ENCODE results near the gene SEMA3E.

The SEMA3E gene

DNA sequence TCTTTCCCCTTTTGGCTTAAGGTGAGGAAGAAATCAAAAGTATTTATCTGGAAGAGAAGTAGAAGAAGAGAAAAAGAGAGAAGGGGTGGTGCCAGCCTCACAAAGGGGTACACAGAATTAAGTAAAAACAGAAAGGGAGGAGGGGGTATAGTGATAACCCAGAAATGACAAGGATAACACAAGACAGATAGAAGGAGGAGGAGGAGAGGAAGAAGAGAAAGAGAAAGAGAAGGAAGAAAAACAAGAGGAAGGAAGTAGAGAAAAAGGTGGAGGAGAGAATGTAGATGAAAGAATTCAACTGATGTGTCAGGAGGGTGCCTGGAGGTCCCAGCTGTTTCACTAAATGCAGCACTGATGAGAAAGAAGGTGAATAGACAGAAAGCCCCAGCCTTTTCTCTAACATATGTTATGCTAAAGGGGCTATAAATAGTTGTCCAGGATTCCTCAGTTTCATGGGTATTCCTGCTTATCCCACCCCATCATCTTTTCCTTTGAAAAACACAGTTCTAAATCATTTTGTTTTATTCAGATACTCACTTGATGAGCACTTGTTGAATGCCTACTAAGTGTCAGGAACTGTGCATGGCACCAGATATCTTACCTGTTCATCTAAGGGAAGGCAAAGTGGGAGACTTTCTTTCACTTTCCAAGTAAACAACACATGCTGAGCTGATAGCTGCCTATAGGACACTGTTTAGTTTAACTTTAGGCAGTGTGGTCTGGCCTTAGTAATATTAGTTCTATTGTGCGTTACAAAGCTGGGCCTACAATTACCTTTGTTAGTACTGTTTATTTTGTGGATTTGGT, 8.0 kb downstream of the SEMA3E start:
- no peak for DNase-seq

DNA sequence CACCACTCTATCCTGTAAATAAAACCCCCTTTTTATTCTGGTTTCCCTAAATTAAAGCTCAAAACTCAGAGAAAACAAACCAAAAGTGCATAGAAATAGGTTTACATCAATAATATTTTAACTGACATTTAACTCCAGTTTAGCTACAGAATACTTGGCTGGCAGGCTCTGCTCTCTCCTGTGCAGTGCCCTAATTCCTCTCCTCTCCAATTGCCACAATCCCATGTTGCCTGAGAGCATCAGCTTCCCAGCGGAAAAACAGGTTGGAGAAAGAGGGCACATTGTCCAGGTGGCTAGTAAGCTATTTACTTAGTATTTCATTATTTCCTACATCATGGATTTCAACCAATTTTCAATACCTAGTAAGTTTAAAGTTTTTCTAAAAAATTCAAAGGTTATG, 8.7 kb downstream of the SEMA3E start:
- DNase-seq: no peak

DNA sequence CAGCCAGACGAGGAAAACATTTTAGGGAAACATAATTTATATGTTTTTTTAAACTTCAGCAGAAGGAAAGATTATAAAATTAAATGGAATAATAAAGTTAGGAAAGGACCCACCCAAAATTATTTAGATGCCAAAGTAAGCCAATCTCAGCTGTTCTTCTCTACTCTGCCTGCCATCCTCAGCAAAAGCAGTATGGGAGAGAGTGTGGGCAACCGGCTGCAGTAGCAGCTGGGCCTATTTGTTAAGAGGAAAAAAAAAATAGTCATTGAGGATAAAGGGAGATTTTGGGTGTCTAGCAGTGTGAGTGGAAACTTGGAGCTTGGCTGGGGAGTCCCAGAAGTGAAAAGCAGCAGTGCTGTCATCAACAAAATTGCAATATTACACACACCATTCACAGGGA, 15.4 kb downstream of the SEMA3E start:
- DNase-seq: no peak

- DNase-seq: no peak
These were observed 19.6 kb downstream of the SEMA3E start for GRCh38 chr7:83629117-83629880.

DNA sequence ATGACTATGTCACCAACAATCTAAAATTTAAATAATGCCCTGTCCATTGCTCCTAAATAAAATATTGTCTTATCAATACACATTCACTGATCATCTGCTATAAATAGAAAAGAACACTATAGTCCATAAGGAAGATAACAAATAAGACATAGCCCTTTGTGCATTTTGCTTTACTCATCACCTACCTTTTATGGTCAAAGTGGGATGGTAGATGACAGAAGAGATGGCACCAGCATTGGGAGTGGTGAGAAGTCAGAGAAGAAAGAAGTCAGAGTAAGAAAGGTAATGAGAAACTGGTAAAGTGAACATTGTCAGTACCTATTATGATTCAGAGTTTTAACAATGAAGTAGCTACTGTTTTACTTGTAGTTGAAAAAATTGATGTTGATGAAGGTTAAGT, 31.1 kb downstream of the SEMA3E start:
- DNase-seq: no peak

GRCh38 chr7:83614112-83614511, 34.8 kb downstream of the SEMA3E start:
- no peak for DNase-seq

DNA sequence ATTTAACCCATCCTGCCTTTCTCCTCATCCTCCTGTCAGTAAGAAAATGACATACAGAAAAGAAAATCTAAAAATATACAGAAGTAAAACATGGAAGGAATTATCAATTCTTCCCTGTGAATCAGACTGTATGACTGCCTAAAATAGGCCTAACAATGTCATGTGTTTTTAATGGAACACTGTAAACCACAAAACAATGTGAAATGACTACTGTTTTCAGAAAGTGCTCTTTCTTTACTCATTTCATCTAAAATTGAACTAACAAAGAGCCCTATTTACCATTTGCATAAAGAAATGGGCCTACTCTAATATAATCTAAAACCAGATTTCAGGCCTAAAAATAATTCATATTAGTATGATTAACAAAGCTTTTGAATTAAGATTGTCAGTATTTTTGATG, 35.7 kb downstream of the SEMA3E start:
- no peak for DNase-seq

DNA sequence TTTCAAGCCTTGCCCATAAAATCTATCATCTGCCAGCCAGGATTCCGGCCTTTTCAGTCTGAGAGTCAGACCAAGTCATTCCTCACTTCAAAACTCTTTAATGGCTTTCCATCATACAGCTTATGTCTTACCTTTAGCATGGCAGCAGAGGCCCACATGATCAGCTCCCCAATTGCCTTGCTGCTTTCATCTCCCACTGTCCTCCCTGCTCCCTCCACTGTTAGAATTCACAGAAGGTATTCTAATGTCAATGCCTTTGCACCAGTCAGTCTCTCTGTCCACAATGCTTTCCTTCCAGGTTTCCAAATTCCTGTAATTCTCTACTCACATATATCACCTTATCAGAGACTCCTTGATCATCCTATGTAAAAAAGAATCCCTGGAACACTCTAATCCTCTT, 37.2 kb downstream of the SEMA3E start:
- no peak for DNase-seq

GRCh38 chr7:83610649-83611304, 38.2 kb downstream of the SEMA3E start:
- no peak for DNase-seq

GRCh38 chr7:83608716-83609115, 40.2 kb downstream of the SEMA3E start:
- DNase-seq: no peak

GRCh38 chr7:83603649-83604048, 45.3 kb downstream of the SEMA3E start:
- DNase-seq: no peak

GRCh38 chr7:83599131-83599530, 49.8 kb downstream of the SEMA3E start:
- DNase-seq: no peak

- DNase-seq: no peak
These were observed 54.9 kb downstream of the SEMA3E start for GRCh38 chr7:83593921-83594475.

GRCh38 chr7:83588602-83589240, 60.2 kb downstream of the SEMA3E start:
- no peak for DNase-seq

DNA sequence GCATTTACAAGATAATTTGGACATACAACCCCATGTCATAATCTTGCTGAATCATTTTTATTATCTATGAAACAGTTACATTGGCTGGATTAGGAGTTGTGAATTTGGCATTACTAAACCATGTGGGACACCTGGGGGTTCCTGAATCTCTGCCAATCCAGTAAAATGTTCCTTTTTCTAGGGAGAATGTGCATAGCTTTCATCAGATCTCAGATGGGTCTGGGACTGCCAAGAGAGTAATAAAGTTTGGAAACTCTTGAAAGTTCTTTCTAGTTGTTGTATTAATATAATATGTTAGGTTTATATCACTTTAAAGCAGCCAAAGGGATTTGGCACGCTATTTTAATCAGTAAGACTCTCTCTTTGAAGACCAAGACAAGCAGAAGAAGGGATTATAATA, 62.7 kb downstream of the SEMA3E start:
- no peak for DNase-seq

DNA sequence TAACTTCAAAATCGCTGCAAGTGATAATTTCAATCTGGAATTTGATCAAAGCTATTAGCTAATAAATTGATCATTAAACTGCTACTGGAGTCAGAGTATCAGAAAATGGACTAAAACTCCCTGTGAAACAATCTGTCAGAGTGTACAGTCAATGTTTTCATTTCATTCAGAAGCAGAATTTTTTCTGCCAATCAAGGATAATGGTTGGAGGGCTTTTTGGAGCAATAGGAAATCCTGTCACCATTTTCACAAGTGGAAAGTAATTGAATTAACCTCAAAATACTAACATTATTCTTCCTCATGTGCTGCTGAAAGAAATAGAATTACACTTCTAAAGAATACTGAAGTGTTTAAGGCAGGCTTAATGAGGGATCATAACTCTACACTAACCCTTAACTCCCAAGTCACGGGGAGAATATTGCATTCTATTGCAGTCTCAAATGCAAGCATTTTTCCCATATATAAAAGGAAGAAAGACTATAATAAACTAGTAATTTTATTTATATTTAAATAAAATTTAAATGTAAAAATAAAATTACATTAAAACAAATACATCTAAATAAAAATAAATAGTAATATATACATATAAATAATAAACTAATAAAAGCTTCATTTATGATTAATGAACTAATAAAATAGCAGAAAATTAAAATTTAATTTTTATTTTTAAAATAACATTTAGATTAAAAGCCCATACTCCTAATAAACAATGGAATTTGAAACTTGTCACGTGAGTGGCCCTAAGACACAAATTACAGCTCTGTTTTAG, 67.1 kb downstream of the SEMA3E start:
- DNase-seq: no peak

DNA sequence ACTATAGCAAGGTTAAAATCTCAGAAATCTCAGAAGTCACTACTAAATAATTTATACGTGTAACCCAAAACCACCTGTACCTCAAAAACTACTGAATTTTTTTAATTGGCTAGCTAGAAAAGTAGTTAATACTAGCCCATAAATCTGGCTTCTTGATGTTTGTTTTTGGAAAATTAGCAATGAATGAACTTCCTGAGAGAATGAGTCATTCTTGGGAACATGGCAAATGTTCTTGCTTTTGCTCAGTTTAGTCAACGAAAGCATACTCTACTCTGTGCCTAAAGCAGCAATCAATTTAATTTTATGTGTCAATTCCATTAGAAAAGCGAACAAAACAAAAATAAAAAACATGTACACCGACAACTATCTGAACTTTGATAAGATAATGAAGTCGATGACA, 69.2 kb downstream of the SEMA3E start:
- DNase-seq: no peak

- no peak for DNase-seq
These were observed 73.5 kb downstream of the SEMA3E start for GRCh38 chr7:83575436-83575835.

GRCh38 chr7:83574616-83575015, 74.3 kb downstream of the SEMA3E start:
- DNase-seq: no peak

DNA sequence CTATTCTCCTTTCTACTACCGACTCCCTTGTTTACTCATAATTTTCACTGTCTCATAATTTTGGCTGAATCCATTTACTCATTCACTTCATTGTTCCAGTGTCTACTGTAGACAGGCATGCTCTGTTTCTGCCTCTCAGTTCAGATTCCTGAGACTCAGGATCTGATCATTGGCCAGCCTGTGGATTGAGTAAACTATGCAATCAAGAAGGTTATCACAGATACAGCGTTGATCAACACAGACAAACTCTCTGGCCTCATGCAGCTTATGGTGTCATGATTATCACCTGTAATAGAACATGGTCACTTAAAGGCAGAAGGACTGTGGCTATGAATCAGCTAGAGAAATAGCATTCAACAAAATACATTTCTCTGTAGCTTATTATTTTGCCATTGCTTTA, 86.0 kb downstream of the SEMA3E start:
- no peak for DNase-seq

GRCh38 chr7:83562289-83562688, 86.7 kb downstream of the SEMA3E start:
- no peak for DNase-seq

- no peak for DNase-seq
These were observed 89.1 kb downstream of the SEMA3E start for GRCh38 chr7:83559887-83560286.

Data from AML-193 (cell line).